Stimulated activated naive CD4-positive, alpha-beta T cell treated with Interleukin-2 at 50 U/mL for 16 hours (primary cell): ENCODE results near the gene DPAGT1.
"Not testable (repeated sequence)": the region's sequence is repeated elsewhere in the genome, so short reads cannot be mapped to it uniquely, and the experiment has no call there.

Source experiments
- DNase-seq: peaks from one replicate; lab custom pipeline; 2025; lab: John Stamatoyannopoulos, UW

DPAGT1 gene

DNA sequence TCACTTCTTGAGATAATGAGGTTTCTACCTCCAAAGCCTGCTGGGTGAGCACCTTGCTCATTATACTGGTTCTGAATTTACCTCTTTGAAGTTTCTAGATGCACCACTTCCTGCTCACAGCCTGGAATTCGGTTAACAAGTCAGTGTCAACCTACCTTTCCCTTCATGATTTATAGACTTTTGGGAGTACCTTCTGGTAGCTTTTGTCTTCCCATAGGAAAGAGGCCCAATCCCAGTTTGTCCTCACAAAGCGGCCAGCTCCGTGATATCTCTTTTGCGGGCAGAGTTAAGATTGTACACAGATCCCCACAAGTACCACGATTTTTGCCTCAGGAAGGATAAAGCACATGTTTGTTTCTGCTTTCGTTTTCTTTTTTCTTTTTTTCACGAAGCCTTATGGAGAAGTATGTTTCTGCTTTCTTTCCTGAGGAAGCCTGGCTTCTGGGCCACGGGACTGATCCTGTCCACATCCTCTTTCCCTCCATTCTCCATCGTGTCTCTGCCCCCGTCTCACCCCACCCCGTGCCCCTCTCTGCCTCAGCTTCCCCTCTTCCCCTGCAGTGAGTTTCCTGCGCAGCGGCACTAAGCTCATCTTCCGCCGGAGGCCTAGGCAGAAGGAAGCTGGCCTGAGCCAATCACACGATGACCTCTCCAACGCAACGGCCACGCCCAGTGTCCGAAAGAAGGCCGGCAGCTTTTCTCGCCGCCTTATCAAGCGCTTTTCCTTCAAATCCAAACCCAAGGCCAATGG is 14.0 kb upstream of the DPAGT1 start:
- peak; percentile 4 for DNase-seq

DNA sequence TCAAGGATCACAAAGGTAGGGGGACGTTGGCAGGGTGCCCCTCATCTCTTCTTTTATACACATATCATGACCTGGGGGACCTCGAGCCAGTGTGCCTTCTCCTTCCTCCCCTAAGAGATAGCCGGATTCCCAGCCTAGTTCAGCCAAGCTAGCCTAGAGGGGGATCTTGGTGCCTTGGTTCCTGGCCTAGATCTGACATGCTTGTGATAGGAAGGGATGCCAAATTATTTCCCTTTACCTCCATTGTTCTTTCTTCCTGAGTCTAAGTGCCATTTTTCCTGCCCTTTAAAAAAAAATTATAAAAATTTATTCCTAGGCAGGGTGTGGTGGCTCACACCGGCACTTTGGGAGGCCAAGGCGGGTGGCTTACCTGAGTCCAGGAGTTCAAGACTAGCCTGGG is 12.7 kb upstream of the DPAGT1 start:
- DNase-seq: no peak

DNA sequence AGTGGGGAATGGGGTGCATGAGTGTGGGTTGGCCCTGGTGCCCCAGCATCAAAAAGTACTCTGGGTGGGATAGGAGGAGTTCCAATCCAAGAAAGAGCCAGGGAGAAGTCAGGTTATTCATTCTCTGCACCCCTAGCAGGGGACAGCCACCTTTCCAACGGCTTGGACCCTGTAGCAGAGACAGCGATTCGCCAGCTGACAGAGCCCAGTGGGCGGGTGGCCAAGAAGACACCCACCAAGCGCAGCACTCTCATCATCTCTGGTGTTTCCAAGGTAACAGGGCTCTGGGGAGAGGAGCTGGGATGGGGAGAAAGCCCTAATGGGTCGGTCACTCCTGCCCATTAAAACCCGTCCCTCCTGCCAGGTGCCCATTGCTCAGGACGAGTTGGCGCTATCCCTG is 12.1 kb upstream of the DPAGT1 start:
- no peak for DNase-seq

DNA sequence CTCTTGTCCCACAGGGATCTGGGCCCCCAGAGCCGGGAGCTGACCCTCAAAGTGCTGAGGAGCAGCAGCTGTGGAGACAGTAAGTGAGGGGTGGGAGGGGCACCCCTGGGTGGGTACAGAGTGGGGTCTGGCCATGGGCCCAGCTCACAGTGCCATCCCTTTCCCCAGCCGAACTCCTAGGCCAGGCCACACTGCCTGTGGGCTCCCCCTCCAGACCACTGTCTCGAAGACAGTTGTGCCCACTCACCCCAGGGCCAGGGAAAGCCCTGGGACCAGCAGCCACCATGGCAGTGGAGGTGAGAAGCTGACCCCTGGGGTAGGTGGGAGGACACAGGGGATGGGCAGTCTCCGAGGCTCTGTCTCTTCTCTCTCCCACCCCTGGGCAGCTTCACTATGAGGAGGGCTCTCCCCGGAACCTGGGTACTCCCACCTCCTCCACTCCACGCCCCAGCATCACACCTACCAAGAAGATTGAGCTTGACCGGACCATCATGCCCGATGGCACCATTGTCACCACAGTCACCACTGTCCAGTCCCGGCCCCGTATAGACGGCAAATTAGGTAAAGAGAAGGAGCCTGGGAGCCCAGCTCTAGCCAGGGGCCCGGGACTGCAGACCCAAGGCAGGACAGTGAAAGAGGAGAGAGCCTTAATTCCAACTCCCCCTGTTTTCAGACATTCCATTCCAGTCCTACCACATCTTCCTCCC is 10.8 kb upstream of the DPAGT1 start:
- DNase-seq: no peak

DNA sequence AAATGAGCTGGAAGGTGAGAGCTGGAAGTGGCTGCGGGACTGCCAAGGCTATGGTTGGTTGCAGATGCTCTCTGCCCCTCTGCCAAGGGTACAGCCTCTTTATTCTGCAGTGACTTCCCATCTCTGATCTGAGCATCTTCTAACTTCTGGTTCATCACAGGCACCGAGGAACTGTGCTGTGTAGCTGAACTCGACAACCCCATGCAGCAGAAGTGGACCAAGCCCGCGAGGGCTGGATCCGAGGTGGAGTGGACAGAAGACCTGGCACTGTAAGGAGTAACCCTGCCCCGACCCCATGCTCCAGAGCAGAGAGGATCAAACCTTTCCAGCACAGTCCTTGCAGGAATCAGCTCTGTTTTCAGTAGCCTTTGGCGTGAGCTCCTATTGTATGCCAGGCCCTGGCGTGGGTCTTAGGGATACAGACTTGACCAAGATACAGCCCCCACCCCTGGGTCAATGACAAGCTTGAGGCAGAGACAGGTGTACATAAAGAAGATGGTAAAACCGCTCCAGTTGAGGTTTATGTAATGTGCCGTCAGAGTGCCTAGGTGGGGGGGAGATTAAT is 9.8 kb upstream of the DPAGT1 start:
- no peak for DNase-seq

DNA sequence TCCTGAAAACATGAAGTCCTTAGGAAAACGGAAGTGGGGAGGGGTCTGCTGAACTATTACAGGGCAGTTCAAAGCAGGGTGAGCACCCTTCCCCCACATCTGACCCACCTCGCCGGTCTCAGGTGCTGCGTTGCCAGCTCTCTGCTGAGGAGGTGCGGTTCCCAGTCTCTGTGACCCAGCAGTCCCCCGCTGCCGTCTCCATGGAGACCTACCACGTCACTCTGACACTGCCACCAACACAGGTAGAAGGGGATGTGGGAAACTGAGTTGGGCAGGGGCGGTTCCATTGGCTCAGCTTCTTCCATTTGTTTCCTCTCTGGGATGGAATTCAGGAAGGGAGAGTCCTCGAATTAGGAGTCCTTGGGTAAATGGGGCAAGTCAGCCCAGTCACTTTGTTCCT is 8.8 kb upstream of the DPAGT1 start:
- DNase-seq: no peak

DNA sequence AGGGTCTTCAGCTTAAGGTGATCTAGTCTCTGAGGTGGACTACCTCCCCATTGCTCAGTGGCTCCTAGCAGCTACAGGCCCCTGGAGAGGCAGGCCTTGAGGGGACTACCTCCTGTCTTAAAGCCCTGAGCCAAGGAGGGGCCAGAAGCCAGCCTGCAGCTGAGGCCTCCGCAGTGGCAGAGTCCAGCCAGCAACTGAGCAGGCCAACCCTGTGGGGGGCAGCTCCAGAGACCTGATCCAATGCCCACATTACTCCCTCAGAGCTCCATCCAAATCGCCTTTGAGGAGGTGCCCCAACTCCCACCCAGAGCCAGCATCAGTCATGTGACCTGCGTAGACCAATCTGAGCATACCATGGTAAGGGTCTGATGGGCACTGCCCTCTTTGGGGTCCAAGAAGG is 8.2 kb upstream of the DPAGT1 start:
- no peak for DNase-seq

DNA sequence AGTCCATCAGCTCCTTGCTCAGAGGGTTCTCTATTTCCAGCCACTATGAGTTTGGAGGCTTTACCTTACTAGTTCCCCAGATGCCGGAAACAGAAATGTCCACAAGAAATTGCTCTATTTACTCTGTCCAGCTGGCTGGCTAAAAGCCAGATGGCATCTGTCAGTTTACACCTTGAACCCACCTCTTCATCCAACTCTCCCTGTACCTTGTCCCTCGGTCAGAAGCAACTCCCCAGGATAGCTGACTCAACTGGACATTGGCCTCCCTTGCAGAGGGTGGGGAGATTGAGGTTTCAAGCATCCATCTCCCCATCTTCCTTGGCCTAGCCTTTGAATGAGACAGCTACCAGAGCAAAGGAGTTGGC is 7.2 kb upstream of the DPAGT1 start:
- no peak for DNase-seq

DNA sequence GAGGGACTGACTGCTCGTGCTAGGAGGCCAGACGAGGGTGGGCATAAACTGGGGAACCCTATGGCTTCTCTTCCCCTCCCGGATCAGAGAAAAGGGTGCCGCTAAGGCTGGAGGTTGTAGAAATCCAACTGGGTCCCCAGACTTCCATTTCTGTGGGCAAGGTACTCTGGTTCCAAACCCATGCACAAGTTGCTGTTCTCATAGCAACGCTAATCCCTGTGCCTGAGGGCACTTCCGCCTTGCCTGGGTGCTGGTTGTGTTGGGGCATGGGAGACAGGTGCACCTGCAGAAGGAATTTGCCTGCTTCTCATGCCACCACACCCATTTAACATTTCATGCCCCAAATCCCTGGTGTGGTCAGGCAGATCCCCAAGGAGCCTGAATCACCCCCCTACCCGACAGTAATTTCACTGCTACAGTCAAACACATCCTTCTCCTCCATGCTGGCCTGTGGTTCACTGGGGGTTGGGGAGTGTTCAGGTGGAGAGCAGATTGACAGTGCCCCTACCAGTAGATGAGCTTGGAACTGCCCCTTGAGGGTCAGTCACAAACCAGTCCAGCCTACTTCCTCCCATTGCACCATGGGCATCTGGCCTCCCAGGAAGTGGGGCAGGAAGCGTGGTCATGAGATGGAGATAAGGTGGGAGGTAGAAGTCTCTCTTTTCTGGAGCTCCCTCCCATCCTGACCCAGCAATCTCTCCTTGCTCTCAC is 6.6 kb upstream of the DPAGT1 start:
- DNase-seq: peak; percentile 26

DNA sequence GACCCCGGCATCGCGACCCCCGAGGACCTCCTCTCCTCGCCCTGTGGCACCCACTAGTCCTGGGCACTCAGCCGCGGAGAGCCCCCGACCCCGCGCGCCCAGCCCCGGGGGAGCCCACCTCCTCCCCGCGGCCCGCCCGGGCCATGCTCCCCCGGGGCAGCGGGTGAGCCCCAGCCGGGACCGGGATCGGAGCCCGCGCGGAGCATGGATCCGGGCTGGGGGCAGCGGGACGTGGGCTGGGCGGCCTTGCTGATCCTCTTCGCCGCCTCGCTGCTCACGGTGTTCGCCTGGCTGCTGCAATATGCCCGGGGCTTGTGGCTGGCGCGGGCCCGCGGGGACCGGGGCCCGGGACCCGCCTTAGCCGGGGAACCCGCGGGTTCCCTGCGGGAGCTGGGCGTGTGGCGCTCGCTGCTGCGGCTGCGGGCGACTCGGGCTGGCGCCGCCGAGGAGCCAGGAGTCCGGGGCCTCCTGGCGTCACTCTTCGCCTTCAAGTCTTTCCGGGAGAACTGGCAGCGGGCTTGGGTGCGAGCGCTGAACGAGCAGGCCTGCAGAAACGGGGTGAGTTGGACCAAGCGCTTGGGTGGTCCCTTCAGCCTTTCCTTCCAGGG is 6.0 kb upstream of the DPAGT1 start:
- peak; percentile 6 for DNase-seq

DNA sequence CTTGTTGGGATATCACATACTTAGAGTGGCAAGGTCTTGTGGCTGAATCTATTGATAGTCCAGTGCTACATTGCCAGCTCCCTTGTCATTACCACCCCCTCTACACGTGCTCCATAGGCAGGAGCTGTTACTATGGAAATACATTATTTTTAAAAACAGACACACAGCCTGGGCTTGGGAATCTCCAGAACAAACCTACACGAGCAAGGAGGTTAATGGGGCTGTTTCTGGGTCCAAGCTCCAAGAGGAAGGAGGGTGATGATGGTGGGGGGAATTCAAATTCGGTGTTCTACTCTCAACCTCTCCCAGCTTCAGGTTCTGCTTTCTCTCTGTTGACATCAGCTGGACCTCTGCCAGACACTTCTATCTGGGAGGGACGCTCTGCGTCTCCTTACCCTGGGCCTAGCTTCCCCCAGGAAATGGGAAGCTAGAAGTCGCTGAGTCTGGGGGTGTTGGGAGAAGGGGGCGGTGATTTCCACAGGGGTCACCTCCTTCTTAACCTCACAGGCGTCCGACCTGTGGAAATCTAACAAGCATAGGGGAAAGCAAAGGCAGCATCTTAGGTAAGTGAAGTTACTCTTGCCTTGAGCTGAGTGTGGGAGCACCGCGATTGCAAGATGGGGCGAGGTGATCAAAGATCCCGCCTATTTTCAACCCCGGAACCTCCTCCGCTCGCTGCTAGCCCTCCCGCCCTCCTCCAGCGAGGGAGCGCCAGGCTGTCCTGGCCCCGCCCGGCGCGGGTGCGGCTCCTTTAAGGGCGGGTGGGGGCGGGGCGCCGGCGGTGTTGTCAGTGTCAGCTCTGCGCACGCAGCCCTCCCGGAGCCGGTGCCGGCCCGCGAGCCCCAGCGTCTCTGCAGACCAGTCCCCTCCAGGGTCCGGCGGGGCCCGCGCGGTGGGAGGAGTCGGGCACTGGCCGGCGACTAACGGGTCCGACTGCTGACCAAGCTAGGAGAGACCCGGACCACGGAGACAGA is 5.2 kb upstream of the DPAGT1 start, which contains the start of gene C2CD2L:
C2CD2L (plus strand) TSS at position 781 of the 974 bp plus-strand sequence. CDS start 398 bp downstream, outside the sequence.
- DNase-seq: peak; percentile 90

DNA sequence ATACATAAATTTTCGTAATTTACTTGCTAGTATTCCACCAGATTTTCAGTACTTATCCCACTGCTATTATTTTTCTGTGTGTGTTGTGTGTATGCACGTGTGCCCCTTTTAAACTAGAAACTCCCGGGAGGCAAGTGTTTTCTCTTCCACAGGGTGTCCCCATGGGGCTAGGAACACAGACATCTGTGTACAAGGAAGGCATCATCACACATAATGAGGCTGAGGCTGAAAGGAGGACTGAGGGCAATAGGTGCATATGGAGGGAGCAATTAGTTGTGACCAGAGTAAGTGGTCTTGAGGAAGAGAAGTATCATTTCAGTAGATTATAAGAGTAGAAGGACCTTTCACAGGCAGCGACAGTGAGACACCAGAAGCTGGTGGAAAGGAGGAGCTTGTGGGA is 2.1 kb upstream of the DPAGT1 start:
- no peak for DNase-seq

DNA sequence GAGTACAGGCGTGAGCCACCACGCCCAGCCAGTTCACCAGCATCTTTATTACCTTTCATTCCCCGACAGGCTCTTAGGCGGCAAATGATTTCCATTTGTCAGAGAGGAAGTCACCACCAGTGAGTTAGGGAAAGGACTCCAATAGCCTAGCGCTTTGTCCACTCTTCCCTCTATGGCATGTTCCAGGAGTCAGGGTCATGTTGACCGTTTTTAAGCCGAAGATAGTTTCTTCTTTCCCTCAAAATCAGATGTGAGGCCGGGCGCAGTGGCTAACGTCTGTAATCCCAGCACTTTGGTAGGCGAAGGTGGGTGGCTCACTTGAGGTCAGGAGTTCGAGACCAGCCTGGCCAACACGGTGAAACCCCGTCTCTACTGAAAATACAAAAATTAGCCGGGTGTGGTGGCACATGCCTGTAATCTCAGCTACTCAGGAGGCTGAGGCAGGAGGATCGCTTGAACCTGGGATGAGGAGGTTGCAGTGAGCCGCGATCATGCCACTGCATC is 1.6 kb upstream of the DPAGT1 start:
- not testable (repeated sequence) for DNase-seq

DNA sequence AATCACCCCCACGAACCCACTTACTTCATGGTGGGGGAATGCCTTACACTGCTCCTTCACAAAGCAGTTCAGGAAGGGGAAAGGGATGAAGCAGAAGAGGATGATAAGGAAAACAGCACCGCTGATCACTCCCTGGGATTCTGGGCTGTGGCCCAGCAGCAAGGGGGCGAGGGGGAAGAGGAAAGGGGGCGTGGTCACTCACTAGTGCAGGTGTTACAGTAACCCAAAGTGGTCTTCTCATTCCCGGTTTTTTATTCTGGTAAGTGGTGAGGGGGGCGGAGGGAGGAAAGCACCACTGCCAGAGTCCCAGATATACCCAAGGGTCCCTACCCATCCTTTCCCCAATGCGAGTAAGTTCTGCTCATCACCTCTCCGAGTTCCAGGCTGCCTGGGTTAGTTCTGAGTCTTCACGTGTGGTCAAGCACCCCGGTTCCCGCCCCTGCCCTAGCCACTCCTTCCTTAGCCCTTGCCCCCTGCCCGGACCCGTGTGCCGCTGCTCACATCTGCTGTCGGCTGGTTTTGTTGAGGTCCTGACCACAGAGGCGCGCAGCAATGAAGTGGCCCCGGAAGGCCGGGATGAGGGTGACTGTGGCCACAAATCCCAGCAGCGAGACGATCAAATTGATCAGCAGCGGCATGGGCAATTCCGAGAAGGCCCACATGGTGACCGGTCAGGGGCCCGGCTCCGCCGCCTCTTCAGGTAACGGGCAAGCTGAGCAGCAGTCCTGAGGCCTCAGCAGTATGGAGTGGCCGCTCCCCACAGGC is 477 bp downstream of the DPAGT1 start:
- DNase-seq: no peak

DNA sequence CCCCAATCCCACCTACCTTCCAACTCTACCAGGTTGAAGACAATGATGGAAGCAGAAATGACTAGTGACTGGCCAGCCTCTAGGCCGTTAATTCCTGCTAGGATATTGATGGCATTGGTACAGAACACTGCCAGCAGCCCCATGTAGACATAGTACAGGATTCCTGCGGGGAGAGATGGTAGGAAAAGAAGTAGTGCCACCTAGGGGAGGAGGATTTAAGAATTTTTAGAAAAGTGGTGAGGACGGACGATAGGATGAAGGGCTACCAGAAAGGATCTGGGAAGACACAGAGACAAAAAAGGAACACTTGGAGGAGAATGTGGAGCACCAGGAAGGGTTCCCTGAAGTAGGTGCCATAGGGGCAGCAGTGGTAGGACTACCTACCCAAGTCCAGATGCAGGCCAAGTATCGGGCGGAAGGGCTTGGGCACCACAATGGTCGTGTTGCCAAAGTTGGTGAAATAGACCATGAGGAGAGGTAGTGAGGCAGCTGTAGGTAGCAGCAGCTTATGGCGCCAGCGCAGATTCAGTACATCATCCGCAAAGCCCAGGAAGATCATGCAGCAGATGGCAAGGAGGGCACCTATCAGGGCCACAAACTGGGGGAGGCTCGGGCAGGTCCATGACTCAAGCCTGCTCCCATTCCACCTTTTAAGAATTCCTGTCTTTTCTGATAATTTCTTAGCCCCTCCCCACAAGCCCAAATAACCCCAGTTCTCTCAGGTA is 1.2 kb downstream of the DPAGT1 start:
- no peak for DNase-seq

DNA sequence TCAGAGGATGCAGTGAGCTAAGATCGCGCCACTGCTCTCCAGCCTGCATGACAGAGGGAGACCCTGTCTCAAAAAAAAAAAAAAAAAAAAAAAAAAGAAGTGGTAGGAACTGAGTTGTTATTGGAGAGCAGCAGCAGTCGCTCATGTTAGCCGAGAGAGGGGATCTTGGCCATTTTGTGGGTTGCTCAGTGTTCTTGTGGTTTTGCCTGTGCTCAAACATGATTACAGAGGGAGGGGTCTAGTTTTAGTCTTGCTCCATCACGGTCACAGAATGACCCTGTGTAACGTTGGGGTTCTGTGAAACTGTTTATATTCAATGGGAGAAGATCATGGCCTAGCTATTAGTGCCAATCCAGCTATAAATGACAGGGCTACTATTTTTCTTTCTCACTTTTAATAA is 1.9 kb downstream of the DPAGT1 start:
- DNase-seq: no peak

DNA sequence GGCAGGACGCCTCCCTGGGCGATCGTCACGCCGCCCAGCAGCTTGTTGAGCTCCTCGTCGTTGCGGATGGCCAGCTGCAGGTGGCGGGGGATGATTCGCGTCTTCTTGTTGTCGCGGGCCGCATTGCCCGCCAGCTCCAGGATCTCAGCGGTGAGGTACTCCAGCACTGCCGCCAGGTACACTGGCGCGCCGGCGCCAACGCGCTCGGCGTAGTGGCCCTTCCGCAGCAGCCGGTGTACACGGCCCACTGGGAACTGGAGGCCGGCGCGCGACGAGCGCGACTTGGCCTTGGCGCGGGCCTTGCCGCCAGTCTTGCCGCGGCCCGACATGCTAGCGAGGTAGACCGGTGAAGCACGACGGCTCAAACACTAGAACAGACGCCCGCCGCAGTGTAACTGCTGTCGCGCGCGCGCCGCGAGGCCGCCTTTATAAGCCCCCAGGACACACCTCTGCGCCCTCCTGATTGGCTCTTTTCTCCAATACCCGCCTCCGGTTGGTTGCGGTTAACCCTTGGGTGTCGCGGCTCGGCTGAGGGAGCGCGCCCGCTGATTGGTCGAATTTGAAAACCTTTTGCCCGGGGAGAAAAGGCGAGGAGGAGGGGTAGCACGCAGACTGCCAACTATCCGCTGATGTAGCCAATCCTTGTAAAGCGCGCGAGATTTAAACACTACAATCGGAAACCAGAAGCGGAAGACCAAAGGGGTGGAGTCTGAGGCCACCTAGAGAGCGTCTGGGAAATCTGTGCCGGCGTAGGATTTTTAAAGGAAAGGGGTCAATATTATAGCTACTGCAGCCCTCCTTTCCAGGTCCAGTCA is 6.4 kb downstream of the DPAGT1 start:
- DNase-seq: peak; percentile 99

DNA sequence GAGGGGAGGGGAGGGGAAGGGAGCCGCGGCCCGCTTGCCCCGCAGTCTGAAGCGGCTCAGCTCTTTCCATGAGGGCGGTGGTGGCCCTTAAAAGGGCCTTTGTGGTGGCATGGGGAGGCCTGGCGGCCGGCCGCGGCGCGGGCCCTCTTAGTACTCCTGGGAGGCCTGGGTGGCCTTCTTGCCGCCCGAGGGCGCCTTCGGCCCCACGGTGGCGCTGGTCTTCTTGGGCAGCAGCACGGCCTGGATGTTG is 6.9 kb downstream of the DPAGT1 start:
- no peak for DNase-seq
